Activated CD4-positive, alpha-beta T cell treated with anti-CD3 and anti-CD28 coated beads, Interleukin-2, amount 50 U/mL, for 16 hours (primary cell): Measurements from ENCODE around the gene DLGAP5.

ENCODE experiments used
- DNase-seq: peaks from one replicate; pipeline ENCODE4 v3.0.0-alpha.2; 2020

DLGAP5 gene

DNA sequence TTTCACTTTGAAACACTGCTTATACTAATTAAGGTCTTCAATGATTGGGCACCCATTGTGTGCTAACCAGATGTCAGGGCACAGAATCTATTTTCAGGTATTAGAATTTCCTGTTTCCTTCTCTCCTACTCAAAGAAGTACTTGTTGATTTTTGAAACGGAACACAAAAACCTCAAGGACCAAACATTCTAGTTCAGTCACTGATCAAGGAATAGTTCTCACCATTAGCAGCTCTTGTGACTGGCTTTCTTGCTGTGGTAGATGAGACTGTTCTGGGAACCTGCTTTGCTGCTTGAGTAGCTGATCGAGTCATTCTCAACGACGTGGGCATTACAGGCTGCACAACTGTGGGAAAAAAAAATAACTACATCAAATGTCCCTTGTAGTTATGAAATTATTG is 11.0 kb downstream of the DLGAP5 start:
- no peak for DNase-seq

DNA sequence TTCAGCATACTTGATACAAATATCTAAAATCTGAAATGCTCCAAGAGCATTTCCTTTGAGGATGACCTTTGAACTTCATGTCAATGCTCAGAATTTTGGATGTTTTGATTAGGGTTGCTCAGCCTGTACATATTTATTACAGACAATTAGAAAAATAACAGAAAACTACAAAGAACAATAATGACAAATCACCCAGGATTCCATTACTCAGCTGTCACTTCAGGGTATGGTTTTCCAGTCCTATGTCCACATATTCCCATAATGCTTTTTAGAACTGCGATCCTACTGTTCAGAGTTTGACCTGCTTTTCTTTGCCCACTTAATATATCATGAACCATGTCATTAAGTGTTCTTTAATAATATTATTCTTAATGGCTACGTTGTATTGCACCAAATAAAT is 11.4 kb downstream of the DLGAP5 start:
- no peak for DNase-seq

DNA sequence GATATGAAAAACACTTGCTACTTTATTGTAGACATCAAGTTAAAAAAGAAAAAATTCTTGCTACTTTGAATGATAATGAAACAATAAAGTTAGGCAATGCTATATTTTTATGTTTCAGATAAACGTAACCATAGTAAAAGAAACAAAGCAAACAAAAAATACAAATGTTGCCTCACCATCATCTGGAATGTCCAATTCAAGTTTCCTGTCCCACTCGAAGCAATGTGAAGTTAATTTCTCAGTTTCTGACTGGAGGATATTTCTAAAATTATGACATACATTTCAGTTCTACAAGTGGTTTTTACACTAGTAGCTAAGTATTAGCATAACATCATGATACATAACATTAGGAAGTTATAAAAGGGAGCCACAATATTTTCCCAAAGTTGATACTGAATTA is 20.9 kb downstream of the DLGAP5 start:
- no peak for DNase-seq

DNA sequence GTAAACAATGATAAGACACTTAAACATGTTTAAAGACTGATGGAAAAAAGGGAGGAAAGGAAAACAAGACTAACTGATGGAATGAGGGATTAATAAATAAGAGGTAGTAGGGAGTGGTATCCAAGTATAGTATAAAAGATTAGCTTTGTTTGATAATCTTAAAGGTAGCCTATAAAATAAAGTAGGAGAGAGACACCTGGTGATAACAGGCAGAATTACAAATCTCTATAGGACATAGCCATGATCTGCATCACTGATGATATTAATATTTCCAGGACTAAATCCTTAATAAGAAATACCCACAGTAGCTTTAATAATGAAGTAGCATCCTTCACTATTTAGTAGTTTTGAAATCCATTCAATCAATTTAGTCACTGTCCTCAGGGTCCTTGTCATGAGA is 30.4 kb downstream of the DLGAP5 start:
- no peak for DNase-seq

DNA sequence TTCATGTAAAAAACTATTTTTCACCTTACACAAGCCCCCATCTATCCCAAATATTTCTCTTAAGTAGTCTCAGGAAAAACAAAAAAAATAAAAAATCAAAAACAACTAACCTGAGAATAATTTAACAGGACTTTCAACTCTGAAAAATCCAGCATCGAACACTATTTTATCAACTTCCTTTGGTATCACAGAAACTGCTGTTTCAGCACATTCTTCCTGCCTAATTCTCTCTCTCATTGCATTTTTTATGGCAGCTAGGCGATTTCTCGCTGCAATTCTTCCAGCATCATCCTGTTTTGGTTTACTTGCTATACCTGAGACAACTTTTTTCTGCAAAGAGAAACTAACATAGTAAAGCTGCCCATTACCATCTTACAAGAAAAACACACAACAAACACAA is 33.0 kb downstream of the DLGAP5 start:
- no peak for DNase-seq

DNA sequence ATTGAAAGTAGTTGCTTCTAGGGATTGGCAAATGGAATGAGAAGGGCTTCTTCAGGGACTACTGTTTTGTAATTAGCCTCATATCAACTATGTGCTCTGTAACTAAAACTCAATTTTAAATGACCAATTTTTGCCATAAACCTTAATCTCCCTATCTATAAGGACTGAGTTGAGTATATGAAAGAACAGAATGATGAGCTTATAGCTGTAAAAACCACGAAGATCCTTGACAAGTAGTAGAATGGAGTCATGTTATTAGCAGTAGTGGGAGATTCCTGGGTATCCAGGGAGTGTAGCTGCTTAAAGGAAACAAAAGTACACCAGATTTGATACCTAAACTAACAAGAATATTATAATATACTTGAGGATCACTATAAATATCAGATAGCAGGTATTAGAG is 34.3 kb downstream of the DLGAP5 start:
- no peak for DNase-seq

DNA sequence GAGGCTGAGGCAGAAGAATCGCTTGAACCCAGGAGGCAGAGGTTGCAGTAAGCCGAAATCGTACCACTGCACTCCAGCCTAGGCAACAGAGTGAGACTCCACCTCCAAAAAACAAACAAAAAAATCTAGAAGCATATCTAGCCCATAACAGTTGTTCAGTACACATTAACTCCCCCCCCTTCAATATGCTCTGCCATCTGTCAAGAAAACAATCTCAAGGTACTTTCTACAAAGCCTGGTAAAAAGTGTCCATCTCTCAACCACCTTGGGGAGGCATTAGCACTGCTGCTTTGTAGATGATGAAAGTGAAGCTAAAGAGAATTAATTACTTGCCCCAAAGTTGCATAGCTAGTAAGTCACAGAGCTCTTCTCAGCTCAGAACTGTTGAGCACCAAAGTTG is 37.4 kb downstream of the DLGAP5 start:
- no peak for DNase-seq

DNA sequence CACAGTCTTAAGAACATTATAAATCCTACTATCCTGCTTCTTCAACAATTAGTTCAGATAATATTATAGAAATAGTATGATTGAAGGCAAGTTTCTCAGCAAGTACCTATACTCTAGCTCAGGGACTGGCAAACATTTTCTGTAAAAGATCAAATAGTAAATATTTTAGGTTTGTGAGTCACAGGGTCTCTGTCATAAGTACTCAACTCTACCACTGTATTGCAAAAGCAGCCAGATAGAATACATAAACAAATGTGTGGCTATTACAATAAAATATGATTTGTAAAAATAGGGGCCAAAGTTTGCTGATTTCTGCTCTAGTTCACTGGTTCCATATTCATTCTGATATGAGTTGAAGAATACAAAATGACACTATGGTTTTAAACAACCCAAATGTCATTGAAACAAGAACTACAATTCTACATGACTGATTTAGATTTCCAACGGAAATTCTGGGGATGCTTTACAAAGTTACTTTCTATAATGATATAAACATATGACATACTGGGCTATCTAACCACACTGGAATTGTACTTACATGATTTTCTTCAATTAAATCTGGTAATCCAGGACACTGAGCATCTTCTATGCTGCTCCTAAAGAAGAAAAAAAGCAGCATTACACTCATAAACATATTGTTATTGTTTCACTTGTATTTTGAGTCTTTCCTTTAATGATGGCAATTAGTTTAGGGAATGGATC is 39.2 kb downstream of the DLGAP5 start:
- DNase-seq, result no peak

DNA sequence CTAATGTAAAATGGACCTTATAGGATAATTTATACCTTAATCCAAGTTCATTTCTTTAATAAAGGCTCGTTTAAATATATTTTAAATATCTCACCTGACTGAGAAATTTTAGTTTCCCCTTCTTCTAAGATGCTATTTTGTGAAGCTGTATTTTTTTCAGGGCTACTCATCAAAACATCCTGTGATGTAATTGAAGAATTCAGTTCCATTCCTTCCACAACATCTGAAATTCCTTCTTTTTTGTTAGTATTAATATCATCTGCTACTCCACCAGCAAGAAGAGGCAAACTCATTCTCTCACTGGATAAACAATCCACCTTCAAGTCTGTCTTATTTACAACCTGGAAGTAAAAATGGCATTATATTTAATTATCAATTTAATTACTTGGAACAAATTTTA is 39.8 kb downstream of the DLGAP5 start:
- no peak for DNase-seq

DNA sequence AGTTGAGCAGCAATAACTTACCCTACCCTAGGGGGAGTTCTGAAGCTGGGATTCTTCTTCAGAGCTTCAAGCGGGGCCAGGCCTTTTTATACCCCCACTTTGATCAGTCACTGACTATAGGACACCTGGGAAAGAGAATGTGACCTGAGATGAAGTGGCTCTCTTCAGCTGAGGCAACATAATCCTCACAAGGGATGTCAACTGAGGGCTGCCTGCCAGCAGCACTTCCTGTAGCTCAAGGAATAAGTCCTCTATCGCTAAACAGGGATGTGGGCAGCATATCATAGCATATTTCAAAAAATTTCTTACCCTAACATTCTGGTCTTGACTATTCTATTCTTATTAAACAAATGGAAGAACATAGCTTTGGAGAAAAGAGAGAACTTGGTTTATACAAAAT is 45.0 kb downstream of the DLGAP5 start:
- DNase-seq, result no peak

DNA sequence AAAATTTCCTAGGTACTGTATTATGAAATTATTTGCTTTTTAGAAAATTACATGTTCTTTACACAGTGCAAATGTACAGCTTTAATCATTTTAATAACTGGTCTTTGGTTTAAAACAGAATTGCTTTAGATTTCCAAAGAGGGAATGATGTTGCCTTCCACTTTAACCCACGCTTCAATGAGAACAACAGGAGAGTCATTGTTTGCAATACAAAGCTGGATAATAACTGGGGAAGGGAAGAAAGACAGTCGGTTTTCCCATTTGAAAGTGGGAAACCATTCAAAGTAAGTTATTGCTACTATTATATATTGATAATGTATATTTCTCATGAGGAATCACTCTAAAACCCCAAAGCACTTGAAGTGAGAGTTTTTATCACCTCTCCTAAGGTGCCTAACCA is 48.9 kb downstream of the DLGAP5 start:
- DNase-seq, result no peak

DNA sequence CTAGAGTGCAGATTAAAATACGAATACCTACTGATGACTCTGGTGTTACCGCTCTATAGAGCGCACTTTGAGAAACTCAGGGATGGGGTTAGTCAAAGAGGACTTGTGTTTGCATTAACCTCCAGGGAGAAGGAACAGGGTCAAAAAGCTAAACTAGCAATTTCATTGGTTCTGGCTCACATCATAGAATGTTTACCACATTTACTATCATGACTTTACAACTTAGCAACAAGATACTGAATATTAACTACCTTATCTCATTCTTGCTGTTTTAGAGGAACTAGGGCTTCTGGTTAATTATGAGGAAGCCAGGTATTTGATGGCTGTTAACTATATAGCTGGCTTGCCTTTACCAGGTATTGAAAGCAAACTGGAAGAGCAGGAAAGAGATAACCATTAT is 49.6 kb downstream of the DLGAP5 start:
- no peak for DNase-seq

DNA sequence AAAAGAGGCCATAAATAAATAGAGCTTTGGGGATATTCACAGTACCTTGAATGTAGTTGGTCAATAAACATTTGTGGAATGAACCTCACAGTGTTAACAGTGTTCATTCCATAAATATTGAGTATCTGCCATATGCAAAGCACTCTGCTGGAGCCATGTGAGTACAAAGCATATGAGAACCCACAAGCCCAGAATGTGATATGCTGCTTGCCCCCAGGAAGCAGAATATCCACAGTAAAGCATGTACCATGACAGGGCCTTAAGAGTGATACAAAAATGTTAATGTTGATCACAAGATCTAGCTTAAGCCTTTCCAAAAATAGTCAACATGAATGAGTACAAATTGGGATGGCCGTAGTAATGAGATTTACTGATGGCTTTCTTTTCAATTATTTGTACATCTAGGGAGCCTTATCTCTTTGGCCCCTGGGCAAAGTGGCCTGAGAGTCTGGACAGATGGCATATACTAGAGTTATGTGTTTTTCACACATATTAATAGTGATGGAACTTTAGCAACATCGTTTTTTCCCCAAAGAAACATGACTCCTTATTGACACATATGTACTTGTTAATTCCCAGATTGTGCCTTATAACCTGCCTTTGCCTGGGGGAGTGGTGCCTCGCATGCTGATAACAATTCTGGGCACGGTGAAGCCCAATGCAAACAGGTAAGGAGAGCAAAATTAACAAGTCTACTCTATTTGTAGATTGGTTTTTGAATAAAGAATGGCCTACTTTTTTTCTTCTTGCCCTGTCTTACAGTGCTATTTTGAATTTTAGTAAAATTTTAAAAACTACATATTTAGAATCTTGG is 51.5 kb downstream of the DLGAP5 start:
- no peak for DNase-seq

DNA sequence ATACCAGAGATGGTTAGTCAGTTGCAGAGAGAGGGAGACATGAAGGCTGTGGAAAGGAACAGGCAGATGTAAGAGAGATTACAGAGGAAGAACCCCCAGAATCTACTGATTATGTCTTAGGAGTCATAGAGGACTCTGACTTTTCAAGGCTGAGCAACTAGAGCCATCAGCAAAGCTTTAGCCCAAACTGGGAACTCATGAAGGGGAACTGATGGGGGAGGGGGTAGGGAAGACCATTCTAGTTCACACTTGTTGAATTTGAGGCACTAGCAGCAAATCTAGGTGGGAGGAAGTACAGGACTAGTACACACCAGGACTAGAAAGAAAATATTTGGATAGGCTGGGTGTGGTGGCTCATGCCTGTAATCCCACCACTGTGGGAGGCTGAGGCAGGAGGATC is 52.2 kb downstream of the DLGAP5 start:
- no peak for DNase-seq

DNA sequence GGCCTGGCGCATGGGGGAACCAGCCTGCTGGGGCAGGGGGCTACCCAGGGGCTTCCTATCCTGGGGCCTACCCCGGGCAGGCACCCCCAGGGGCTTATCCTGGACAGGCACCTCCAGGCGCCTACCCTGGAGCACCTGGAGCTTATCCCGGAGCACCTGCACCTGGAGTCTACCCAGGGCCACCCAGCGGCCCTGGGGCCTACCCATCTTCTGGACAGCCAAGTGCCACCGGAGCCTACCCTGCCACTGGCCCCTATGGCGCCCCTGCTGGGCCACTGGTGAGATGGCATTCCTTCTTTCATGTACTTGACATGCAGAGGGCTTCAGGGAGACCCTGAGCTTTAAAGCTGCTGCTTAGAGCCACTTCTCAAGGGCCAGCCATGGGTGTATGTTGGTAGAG is 53.3 kb downstream of the DLGAP5 start:
- DNase-seq, result no peak

DNA sequence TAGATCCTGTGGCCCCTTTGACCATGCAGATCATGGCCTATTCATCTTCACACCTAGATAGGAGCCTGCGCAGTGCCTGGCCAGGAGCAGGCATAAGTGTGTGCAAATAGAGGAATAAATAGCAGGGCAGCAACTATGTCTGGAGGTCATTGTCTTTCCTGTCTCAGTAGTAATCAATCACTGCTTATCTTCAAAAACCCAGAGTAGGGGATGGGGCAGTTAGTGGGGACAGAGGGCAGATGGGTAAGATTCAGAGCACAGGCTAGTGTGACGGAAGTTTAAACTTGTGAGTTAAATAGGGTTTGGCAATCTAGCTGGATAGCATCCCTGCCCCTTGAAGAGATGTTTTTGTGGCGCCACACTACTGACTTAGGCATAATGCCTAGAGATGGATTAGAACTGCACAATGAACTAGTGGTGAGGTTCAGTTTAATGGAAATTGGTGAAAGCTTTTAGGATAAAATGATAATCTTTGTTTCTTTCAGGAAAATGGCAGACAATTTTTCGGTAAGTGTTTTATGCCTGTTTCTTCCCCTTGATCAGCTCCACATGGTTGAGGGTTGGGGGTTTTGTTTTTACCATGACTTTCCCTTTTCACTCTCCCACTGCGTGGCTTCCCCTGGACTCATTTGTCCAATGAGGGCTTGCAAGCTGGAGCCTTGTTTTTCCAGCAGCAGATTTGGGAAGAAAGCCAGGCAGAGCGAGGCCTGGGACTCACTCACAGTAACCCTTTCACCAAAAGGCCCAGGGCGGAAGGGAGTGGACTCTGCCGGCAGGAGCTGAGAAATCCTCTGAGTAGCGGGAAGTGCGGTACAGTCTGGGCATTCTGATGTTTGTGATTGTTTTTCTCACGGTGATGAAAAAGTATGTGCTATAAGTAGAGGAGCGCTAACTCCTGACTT is 54.2 kb downstream of the DLGAP5 start:
- DNase-seq, result no peak

DNA sequence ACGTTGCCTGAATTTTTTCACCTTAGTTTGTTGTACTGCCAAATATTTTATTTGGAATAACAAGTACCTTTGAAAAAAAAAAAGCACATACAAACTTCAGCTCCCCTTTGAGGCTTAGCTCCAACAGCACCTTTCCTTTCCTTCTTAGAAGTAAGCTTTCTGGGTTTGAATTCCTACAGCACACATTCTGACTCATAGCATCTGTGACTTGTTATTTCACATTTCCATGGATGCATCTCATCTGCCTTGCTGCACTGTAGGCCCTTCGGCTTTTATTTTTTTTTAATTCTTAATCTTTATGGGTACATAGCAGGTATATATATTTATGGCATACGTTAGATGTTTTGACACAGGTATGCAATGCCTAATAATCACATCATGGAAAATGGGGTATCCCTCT is 55.1 kb downstream of the DLGAP5 start:
- DNase-seq, result no peak

DNA sequence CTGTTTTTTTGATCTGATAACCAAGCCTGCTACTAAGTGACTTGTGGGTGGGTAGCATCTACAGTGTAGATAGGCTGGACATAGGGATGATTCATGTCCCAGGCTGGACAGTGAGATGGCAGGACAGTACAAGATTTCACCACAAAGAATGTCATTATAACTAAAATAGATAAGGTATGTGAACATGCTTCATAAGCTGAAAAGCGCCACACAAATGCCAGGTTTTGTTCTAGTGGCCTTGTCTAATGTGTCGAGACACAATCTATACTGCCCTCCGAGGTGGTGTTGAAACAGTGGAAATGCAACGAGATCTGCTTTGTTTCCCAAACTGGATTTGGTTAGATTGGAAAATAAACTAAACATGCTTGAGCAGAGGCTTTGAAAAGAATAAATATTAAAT is 58.0 kb downstream of the DLGAP5 start:
- no peak for DNase-seq

DNA sequence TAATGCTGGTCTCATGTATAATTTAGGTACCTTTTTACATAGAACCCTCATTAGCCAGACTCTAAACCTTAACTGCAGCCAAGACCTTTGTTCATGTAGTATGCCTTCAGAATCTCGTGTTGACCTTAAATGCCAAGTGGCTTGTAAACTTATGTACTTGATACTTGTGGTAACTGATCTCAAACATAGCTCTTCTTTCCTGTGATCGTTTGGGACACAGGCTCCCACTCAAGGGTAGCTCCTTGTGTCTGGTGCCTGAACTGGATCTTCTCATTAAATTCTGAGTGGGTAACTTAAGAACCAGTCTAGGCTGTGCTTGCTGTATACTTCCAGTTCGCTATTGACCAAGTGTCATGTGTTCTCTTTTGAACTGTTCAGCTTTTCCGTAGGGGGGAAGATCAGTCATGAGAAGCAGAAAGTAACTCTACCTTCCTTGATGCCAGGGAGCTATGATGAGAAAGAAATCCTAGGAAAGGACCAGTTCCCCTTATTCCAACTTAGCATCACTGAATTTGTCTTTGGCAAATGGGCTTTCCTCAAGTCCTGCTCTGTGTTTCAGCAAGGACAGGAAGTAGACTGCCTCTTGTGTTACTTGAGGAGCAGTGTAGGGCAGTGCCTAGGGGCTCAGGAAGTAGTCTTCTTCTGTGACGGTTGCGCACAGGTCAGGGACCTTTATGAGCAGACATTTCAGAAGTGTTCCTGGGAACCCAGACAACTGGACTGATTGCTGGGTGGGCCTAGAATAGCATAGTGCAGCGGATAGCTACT is 59.8 kb downstream of the DLGAP5 start:
- DNase-seq, result peak; percentile 27

DNA sequence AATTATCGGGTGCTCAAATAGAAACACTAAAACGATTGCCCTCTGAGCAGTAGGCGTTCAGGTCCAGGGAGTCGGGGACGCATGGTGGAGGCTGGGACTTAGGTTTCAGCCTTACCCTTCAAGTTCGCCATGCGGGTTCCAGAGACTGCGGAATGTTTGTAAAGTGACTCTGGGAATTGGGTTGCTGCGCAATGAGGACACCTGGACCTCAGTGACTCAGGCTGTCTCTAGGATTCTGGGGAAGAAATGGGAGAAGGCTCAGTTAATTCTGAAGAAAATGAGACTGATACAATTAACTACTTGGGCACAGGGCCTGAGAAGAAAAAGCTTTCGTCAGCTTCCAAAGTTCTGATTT is 61.2 kb downstream of the DLGAP5 start:
- no peak for DNase-seq

DNA sequence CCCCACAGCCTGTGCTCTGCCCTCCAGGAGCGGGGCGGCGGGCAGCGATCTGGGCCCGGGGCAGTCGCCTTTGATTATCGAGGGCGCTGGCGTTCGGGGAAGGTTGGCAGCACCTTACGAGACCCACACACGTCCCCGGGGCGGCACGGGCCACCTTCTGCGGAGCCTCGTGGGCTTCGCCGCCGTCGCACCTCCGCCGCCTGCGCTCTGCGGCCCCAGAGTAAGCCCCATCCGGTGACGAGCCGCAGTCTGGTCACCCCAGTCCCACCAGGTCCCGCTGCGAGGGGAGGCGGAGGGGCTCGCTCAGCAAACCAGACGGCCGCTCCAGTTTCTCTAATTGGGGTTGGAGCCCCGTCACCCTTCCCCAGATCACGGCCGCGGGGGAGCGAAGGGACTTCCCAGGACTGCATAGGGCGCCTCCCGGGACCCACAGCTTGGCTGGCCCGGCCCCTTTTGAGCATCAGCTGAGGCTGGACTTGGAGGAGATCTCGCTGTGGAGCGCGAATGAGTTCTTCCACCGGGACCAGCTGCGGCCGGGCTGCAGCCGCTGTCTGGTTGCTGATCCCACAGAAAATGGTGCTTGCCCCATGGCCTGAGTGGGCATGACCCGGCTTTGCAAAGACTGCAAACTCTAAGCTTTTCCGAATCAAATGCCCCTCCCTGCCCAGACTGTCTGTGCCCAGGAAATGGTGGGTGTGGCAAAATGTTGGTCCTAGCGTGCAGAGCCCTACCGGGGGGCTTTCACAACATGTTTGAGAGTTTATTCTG is 61.8 kb downstream of the DLGAP5 start:
- peak; percentile 48 for DNase-seq

DNA sequence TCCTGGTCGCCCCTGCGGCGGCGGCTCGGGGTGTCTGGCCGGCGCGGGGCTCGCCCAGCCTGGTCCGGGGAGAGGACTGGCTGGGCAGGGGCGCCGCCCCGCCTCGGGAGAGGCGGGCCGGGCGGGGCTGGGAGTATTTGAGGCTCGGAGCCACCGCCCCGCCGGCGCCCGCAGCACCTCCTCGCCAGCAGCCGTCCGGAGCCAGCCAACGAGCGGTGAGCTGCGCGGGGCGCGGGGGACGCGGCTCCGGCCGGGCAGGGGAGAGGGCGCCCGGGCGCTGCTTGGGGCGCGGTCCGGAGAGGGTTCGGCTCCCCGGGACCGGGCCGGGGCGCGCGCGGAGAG is 62.3 kb downstream of the DLGAP5 start, which contains the start of gene LGALS3:
TSS of gene LGALS3 (plus strand) at position 167 of the 342 bp plus-strand sequence. CDS start 8,122 bp downstream, outside the sequence.
- peak; percentile 39 for DNase-seq
